Left ventricle myocardium inferior (tissue), 1 donor: ENCODE measurements around the gene ZNF488. TPM values are rescaled to one million over a fixed set of nuclear protein-coding genes. Genes with fewer than 3 reads are reported as not detected.

Source experiments
- DNase-seq: peaks from one replicate; pipeline ENCODE4 v3.0.0-alpha.2; 2020
- H3K27ac ChIP-seq: fragments of 200-600 bp; replicated peaks from 2 replicates; pipeline ENCODE4 v1.8.0; 2021
- H3K27me3 ChIP-seq: fragments of 200-600 bp; 2 replicates; pipeline ENCODE4 v1.8.0; 2021; ENCODE audit warnings: low read depth
- H3K36me3 ChIP-seq: fragments of 200-600 bp; 2 replicates; pipeline ENCODE4 v1.8.0; 2021
- H3K4me1 ChIP-seq: fragments of 200-600 bp; 2 replicates; pipeline ENCODE4 v1.8.0; 2021
- H3K4me3 ChIP-seq: fragments of 200-600 bp; 2 replicates; pipeline ENCODE4 v1.8.0; 2021; ENCODE audit warnings: mild to moderate bottlenecking, moderate library complexity
- H3K9me3 ChIP-seq: fragments of 200-600 bp; replicated peaks from 2 replicates; pipeline ENCODE4 v1.8.0; 2021
- intact Hi-C: fragments of 100-400 bp; cut with micrococcal nuclease; formaldehyde crosslinking; loops from one replicate; pipeline ENCODE4 v1.11.0; 2022
- total RNA-seq: library from RNA; stranded (reverse); fragmentation: NEBNext Ultra II Directional; extraction: Animal tissue kit (Norgen Biotek cat#: 25700); gene quantifications from one replicate; pipeline ENCODE4 v1.2.1, GENCODE V29; 2021
- TF ChIP-seq, protein P1 (sequence below): fragments of 200-600 bp; IDR thresholded peaks from 2 replicates; pipeline ENCODE4 v1.8.0; 2021; ENCODE audit warnings: antibody characterized with exemption, mild to moderate bottlenecking, borderline replicate concordance
- donor health status: DM: no; HTN: yes; CAD: no; lungs with severe emphysema.

ZNF488 gene
- total RNA-seq, 1 donor from 2014 or later = 0.05 TPM

DNA sequence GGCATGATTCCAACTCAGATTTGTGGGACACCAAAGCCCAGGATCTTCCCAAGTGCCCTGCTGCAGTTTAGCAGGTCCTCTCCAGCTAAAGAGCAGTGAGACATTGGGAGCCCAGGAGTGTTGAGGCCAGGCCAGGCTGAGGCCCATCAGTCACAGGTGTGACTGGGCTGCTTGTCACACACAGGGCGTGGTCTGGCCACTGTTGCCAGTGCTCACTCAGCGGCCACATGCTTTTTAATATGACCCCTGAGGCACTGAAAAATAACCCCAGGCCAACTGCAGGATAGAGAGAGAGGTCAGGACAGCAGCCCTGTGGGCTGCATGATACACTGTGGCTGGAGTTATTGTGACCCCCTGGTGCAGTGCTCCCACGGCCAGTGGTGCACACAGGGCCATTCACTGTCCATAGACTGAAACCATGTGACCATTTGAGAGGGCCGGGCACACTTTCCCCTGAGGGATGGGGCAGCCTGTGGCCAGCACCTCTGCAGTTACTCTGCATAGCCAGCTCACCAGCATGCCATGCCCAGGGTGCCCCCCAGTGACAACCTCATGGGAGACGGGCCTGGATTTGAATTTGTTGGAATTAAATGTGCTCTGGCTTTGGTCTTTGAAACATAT, 57.7 kb downstream of the ZNF488 start:
- intact Hi-C loops = no loop called here
- no peaks in the 10 kb centered on the region for H3K36me3 ChIP-seq
- TF ChIP-seq, protein P1, sequence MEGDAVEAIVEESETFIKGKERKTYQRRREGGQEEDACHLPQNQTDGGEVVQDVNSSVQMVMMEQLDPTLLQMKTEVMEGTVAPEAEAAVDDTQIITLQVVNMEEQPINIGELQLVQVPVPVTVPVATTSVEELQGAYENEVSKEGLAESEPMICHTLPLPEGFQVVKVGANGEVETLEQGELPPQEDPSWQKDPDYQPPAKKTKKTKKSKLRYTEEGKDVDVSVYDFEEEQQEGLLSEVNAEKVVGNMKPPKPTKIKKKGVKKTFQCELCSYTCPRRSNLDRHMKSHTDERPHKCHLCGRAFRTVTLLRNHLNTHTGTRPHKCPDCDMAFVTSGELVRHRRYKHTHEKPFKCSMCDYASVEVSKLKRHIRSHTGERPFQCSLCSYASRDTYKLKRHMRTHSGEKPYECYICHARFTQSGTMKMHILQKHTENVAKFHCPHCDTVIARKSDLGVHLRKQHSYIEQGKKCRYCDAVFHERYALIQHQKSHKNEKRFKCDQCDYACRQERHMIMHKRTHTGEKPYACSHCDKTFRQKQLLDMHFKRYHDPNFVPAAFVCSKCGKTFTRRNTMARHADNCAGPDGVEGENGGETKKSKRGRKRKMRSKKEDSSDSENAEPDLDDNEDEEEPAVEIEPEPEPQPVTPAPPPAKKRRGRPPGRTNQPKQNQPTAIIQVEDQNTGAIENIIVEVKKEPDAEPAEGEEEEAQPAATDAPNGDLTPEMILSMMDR = no peak
- no peak overlapping the region for H3K4me3 ChIP-seq
- H3K9me3 ChIP-seq = no peaks in the 10 kb centered on the region
- no peak for DNase-seq
- H3K27me3 ChIP-seq = peaks cover 34% of the 10 kb centered on the region
- H3K27ac ChIP-seq = peak overlapping the region; percentile 54
- H3K4me1 ChIP-seq = peaks cover 20% of the 10 kb centered on the region

DNA sequence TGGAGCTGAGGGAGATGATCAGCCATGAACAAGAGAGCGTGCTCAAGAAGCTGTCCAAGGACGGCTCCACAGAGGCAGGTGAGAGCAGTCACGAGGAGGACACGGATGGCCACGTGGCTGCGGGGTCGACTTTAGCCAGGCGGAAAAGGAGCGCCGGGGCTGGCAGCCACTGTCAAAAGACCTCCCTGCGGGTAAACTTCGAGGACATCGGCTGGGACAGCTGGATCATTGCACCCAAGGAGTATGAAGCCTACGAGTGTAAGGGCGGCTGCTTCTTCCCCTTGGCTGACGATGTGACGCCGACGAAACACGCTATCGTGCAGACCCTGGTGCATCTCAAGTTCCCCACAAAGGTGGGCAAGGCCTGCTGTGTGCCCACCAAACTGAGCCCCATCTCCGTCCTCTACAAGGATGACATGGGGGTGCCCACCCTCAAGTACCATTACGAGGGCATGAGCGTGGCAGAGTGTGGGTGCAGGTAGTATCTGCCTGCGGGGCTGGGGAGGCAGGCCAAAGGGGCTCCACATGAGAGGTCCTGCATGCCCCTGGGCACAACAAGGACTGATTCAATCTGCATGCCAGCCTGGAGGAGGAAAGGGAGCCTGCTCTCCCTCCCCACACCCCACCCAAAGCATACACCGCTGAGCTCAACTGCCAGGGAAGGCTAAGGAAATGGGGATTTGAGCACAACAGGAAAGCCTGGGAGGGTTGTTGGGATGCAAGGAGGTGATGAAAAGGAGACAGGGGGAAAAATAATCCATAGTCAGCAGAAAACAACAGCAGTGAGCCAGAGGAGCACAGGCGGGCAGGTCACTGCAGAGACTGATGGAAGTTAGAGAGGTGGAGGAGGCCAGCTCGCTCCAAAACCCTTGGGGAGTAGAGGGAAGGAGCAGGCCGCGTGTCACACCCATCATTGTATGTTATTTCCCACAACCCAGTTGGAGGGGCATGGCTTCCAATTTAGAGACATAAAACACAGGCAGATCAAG, 58.5 kb downstream of the ZNF488 start:
- Histone ChIP-seq H3K36me3 (no peaks in the 10 kb centered on the region), H3K4me3 (no peak overlapping the region), H3K9me3 (no peaks in the 10 kb centered on the region), H3K27me3 (peaks cover 40% of the 10 kb centered on the region), H3K27ac (no peak overlapping the region), H3K4me1 (peaks cover 22% of the 10 kb centered on the region)
- TF ChIP-seq, protein P1 = no peak
- no peak for DNase-seq
- intact Hi-C loops = no loop called here

DNA sequence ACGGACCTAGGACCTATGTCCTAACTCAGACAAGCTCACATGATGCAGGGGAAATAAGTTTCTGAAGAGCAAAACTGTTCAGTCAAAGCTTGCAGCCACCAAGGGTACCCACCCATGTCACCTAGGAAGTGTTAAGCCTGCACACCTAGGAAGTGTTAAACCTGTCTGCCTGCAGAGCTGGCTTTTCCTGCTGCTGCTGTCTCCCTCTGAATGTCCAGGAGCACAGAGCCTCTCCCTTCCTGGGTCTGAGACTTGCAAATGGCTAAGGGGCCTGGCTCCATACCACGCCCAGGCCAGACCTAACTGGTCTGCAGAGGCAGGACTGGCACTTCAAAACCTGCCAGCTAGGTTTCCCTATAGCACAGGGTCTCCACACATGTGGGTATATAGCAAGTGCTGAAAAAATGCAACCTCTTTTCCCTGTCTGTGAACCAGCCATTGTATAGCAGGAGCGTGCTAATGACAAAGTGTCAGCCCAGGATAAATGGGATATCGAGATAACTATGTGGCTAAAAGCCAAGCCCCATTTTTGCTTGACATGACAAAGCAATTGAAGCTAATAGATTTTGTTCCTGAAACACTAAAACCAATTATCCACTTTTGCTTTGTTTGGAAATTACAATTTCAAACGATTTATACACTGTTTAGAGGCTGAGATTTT, 60.3 kb downstream of the ZNF488 start:
- no peak overlapping the region for H3K27ac ChIP-seq
- intact Hi-C loops = no loop called here
- H3K9me3 ChIP-seq = no peaks in the 10 kb centered on the region
- H3K4me3 ChIP-seq = no peak overlapping the region
- peaks cover 41% of the 10 kb centered on the region for H3K27me3 ChIP-seq
- DNase-seq = no peak
- no peaks in the 10 kb centered on the region for H3K36me3 ChIP-seq
- TF ChIP-seq, protein P1 = no peak
- peaks cover 22% of the 10 kb centered on the region for H3K4me1 ChIP-seq

DNA sequence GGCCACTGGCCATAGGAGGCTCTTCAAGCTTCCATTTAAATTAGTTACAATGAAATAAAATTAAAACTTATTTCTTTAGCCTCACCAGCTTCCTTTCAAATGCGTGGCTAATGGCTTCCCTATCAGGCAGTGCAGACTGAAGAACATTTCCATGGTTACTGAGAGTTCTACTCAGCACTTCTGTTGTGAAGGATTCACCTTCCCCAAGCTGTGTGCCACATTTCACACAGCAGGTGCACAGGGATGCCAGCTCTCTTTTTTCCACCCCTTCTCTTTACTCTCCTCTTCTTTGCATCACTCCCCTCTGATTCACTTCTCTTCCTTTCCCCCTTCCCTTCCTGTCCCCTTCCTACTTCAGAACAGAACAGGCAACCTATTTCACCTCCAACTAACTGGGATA, 61.0 kb downstream of the ZNF488 start:
- TF ChIP-seq, protein P1 = no peak
- intact Hi-C loops = no loop called here
- H3K9me3 ChIP-seq = no peaks in the 10 kb centered on the region

DNA sequence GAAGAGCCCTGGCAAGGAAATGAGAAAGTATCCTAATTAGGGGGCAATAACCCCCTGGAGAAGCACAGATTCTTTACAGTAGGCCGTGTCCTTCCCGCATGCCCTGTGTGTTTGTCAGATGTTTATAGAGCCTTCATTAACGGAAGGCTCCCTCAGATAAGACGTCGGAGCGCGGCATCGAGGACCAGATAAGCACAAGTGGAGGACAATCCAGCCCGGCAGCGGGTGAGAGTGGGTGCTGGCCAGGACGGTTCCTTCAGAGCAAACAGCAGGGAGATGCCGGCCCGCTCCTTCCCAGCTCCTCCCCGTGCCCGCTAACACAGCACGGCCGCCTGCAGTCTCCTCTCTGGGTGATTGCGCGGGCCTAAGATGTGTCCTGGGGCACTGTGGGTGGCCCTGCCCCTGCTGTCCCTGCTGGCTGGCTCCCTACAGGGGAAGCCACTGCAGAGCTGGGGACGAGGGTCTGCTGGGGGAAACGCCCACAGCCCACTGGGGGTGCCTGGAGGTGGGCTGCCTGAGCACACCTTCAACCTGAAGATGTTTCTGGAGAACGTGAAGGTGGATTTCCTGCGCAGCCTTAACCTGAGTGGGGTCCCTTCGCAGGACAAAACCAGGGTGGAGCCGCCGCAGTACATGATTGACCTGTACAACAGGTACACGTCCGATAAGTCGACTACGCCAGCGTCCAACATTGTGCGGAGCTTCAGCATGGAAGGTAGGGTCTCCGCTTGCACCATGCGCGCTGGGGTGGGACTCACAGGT, 61.6 kb downstream of the ZNF488 start, which contains the start of gene GDF2:
TSS of gene GDF2 (plus strand) at position 155 of the 762 bp plus-strand sequence. CDS start at position 370, 215 bp downstream.
- TF ChIP-seq, protein P1 = no peak
- H3K27ac ChIP-seq = no peak within 1 kb of the TSS
- peaks cover 41% of the 10 kb centered on the region for H3K27me3 ChIP-seq
- H3K4me3 ChIP-seq = no peak within 1 kb of the TSS
- no peaks in the 10 kb centered on the region for H3K9me3 ChIP-seq
- no peaks in the 10 kb centered on the region for H3K36me3 ChIP-seq
- intact Hi-C loops = no loop called here
- no peak for DNase-seq
- H3K4me1 ChIP-seq = peaks cover 22% of the 10 kb centered on the region

More for the DNA sequence above, 61.0 kb downstream of the ZNF488 start:
- H3K27ac ChIP-seq = no peak overlapping the region
- peaks cover 41% of the 10 kb centered on the region for H3K27me3 ChIP-seq
- peaks cover 22% of the 10 kb centered on the region for H3K4me1 ChIP-seq
- H3K36me3 ChIP-seq = no peaks in the 10 kb centered on the region
- no peak for DNase-seq
- H3K4me3 ChIP-seq = no peak overlapping the region
